ENCODE results near the gene LYPD3.

- TF ChIP-seq FOXK2 (IDR thresholded peaks at IDR 0.05) (no peak), TARDBP (IDR thresholded peaks at IDR 0.05) (no peak), HDGF (IDR thresholded peaks at IDR 0.05; ENCODE audit: borderline replicate concordance) (no peak), SP1 (IDR thresholded peaks at IDR 0.05) (no peak), FOXM1 (IDR thresholded peaks at IDR 0.05; ENCODE audit: borderline replicate concordance) (no peak), BHLHE40 (IDR thresholded peaks at IDR 0.05; ENCODE audit: borderline replicate concordance) (no peak), ZNF384 (IDR thresholded peaks at IDR 0.05) (no peak), PKNOX1 (IDR thresholded peaks at IDR 0.05) (no peak), CTBP1 (IDR thresholded peaks at IDR 0.05; ENCODE audit: borderline replicate concordance) (no peak), SUZ12 (IDR thresholded peaks at IDR 0.05) (no peak), FOXA1 (IDR thresholded peaks at IDR 0.05) (no peak), LEF1 (IDR thresholded peaks at IDR 0.05; ENCODE audit: borderline replicate concordance) (no peak)
These were observed 32.9 kb upstream of the LYPD3 start for GRCh38 chr19:43498233-43498842.

All from HEK293T (cell line).